ENCODE data around the gene CLASP1. TPM values are rescaled to one million over a fixed set of nuclear protein-coding genes. Genes with fewer than 3 reads are reported as not detected.
A peak's percentile ranks its signal among the peaks of the same experiment; 100 is the strongest.
"Not testable (repeated sequence)": the region's sequence is repeated elsewhere in the genome, so short reads cannot be mapped to it uniquely, and the experiment has no call there.

CLASP1 gene
- total and polyA plus RNA-seq, 4 donors: 7.5 to 50.0 (median 21.9) TPM

DNA sequence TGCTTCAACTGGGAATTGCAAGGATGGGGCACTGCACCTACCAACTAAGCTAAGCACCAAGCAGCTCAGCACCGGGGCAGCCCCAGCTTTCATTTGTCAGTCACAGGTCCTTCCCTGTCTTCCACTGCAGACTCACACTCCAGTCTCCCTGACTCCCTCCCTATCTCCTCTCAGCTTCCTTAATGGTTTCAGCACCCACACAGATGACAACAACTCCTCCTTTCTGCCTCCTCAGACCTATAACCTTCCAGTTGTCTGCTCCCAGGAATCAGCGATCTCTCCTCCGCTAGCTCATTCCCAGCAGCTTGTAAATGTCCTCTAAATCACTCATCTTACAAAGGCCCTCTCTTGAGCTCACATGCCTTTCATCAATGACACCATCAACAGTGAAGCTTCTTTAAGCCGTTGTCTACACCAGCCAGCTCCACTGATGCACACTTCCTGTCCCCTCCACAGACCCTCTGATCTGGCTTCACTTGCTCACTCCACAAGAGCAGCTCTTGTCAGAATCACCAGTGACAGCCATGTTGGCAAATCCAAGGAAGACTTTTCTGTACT is 32.1 kb downstream of the CLASP1 start:
- WGBS: 79% methylated on average over 4 of the region's 4 CpGs
- Histone ChIP-seq H3K27ac (ENCODE audit: low read depth in 1 of 2, low read length in 2 of 2) (no peak overlapping the region), H3K9ac (ENCODE audit: low read depth in 1 of 2, low read length in 2 of 2) (no peak overlapping the region)

GRCh38 chr2:121613774-121614173 is 35.5 kb downstream of the CLASP1 start:
- 93% methylated on average over 1 of the region's 1 CpG for WGBS
- H3K27ac ChIP-seq (ENCODE audit: low read depth in 1 of 2, low read length in 2 of 2): no peak overlapping the region

More for the DNA sequence above, 32.1 kb downstream of the CLASP1 start:
- TF ChIP-seq HNF4A (conservative IDR thresholded peaks at IDR 0.05) (no peak), JUND (IDR thresholded peaks at IDR 0.05) (no peak)
- Histone ChIP-seq H3K36me3 (ENCODE audit: control insufficient read depth in 4 of 4, insufficient read depth in 3 of 4, low read depth in 1 of 4, low read length in 3 of 4) (no peaks in the 10 kb centered on the region), H3K9me3 (ENCODE audit: control insufficient read depth in 4 of 4, low read length in 3 of 4) (no peaks in the 10 kb centered on the region), H3K4me3 (ENCODE audit: low read depth in 1 of 3, low read length in 3 of 3) (no peak overlapping the region), H3K4me1 (ENCODE audit: control insufficient read depth in 4 of 4, insufficient read depth in 4 of 4, low read length in 3 of 4) (peaks cover 0 to 5% (median 0%) of the 10 kb centered on the region in 4 donors), H3K27me3 (ENCODE audit: control insufficient read depth in 4 of 4, insufficient read depth in 4 of 4, low read length in 3 of 4) (no peaks in the 10 kb centered on the region)
- DNase-seq (ENCODE audit: low spot score): no peak

GRCh38 chr2:121613152-121613551 is 36.1 kb downstream of the CLASP1 start:
- H3K9ac ChIP-seq (ENCODE audit: low read depth in 1 of 2, low read length in 2 of 2): no peak overlapping the region
- peaks cover 0 to 3% (median 0%) of the 10 kb centered on the region in 4 donors for H3K9me3 ChIP-seq (ENCODE audit: control insufficient read depth in 4 of 4, low read length in 3 of 4)
- DNase-seq (ENCODE audit: low spot score): no peak
- H3K4me3 ChIP-seq (ENCODE audit: low read depth in 1 of 3, low read length in 3 of 3): no peak overlapping the region
- H3K27ac ChIP-seq (ENCODE audit: low read depth in 1 of 2, low read length in 2 of 2): no peak overlapping the region
- H3K4me1 ChIP-seq (ENCODE audit: control insufficient read depth in 4 of 4, insufficient read depth in 4 of 4, low read length in 3 of 4): peaks cover 0 to 5% (median 0%) of the 10 kb centered on the region in 4 donors
- peak; percentile 91 for TF ChIP-seq NR2F2 (IDR thresholded peaks at IDR 0.05)
- TF ChIP-seq, protein P1, sequence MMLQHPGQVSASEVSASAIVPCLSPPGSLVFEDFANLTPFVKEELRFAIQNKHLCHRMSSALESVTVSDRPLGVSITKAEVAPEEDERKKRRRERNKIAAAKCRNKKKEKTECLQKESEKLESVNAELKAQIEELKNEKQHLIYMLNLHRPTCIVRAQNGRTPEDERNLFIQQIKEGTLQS (IDR thresholded peaks at IDR 0.05): no peak
- no peaks in the 10 kb centered on the region for H3K36me3 ChIP-seq (ENCODE audit: control insufficient read depth in 4 of 4, insufficient read depth in 3 of 4, low read depth in 1 of 4, low read length in 3 of 4)
- H3K27me3 ChIP-seq (ENCODE audit: control insufficient read depth in 4 of 4, insufficient read depth in 4 of 4, low read length in 3 of 4): no peaks in the 10 kb centered on the region

More at GRCh38 chr2:121613774-121614173, 35.5 kb downstream of the CLASP1 start:
- TF ChIP-seq JUND (IDR thresholded peaks at IDR 0.05) (no peak), RXRA (IDR thresholded peaks at IDR 0.05) (no peak), SP1 (IDR thresholded peaks at IDR 0.05) (no peak), HNF4G (IDR thresholded peaks at IDR 0.05) (no peak), GABPA (IDR thresholded peaks at IDR 0.05 in 1 of 2, conservative IDR thresholded peaks at IDR 0.05 in 1 of 2) (no peak)
- H3K9me3 ChIP-seq (ENCODE audit: control insufficient read depth in 4 of 4, low read length in 3 of 4): peaks cover 0 to 3% (median 0%) of the 10 kb centered on the region in 4 donors
- peaks cover 0 to 5% (median 0%) of the 10 kb centered on the region in 4 donors for H3K4me1 ChIP-seq (ENCODE audit: control insufficient read depth in 4 of 4, insufficient read depth in 4 of 4, low read length in 3 of 4)
- H3K27me3 ChIP-seq (ENCODE audit: control insufficient read depth in 4 of 4, insufficient read depth in 4 of 4, low read length in 3 of 4): no peaks in the 10 kb centered on the region
- no peaks in the 10 kb centered on the region for H3K36me3 ChIP-seq (ENCODE audit: control insufficient read depth in 4 of 4, insufficient read depth in 3 of 4, low read depth in 1 of 4, low read length in 3 of 4)
- no peak for DNase-seq (ENCODE audit: low spot score)
- H3K9ac ChIP-seq (ENCODE audit: low read depth in 1 of 2, low read length in 2 of 2): no peak overlapping the region
- no peak overlapping the region for H3K4me3 ChIP-seq (ENCODE audit: low read depth in 1 of 3, low read length in 3 of 3)

- Histone ChIP-seq H3K4me1 (ENCODE audit: control insufficient read depth in 4 of 4, insufficient read depth in 4 of 4, low read length in 3 of 4) (peaks cover 0 to 4% (median 0%) of the 10 kb centered on the region in 4 donors), H3K4me3 (ENCODE audit: low read depth in 1 of 3, low read length in 3 of 3) (no peak overlapping the region), H3K9me3 (ENCODE audit: control insufficient read depth in 4 of 4, low read length in 3 of 4) (peaks cover 0 to 3% (median 0%) of the 10 kb centered on the region in 4 donors), H3K36me3 (ENCODE audit: control insufficient read depth in 4 of 4, insufficient read depth in 3 of 4, low read depth in 1 of 4, low read length in 3 of 4) (no peaks in the 10 kb centered on the region), H3K27me3 (ENCODE audit: control insufficient read depth in 4 of 4, insufficient read depth in 4 of 4, low read length in 3 of 4) (no peaks in the 10 kb centered on the region), H3K27ac (ENCODE audit: low read depth in 1 of 2, low read length in 2 of 2) (no peak overlapping the region), H3K9ac (ENCODE audit: low read depth in 1 of 2, low read length in 2 of 2) (no peak overlapping the region)
- TF ChIP-seq HNF4G (IDR thresholded peaks at IDR 0.05) (no peak), SP1 (IDR thresholded peaks at IDR 0.05) (no peak)
- TF ChIP-seq, protein P1 (IDR thresholded peaks at IDR 0.05): no peak
- no peak for DNase-seq (ENCODE audit: low spot score)
- 77% methylated on average over 1 of the region's 1 CpG for WGBS
Observed at GRCh38 chr2:121611730-121612705, 37.2 kb downstream of the CLASP1 start.

DNA sequence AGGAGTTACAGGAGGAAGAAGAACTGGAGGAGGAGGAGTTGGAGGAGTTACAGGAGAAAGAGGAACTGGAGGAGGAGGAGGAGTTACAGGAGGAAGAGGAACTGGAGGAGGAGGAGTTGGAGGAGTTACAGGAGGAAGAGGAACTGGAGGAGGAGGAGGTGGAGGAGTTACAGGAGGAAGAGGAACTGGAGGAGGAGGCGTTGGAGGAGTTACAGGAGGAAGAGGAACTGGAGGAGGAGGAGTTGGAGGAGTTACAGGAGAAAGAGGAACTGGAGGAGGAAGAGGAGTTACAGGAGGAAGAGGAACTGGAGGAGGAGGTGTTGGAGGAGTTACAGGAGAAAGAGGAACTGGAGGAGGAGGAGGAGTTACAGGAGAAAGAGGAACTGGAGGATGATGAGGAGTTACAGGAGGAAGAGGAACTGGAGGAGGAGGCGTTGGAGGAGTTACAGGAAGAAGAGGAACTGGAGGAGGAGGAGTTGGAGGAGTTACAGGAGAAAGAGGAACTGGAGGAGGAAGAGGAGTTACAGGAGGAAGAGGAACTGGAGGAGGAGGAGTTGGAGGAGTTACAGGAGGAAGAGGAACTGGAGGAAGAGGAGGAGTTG is 38.1 kb downstream of the CLASP1 start:
- not testable (repeated sequence) for H3K4me3 ChIP-seq (ENCODE audit: low read depth in 1 of 3, low read length in 3 of 3); H3K9ac ChIP-seq (ENCODE audit: low read depth in 1 of 2, low read length in 2 of 2); H3K9me3 ChIP-seq (ENCODE audit: control insufficient read depth in 4 of 4, low read length in 3 of 4); H3K36me3 ChIP-seq (ENCODE audit: control insufficient read depth in 4 of 4, insufficient read depth in 3 of 4, low read depth in 1 of 4, low read length in 3 of 4); DNase-seq (ENCODE audit: low spot score); H3K27ac ChIP-seq (ENCODE audit: low read depth in 1 of 2, low read length in 2 of 2); H3K27me3 ChIP-seq (ENCODE audit: control insufficient read depth in 4 of 4, insufficient read depth in 4 of 4, low read length in 3 of 4); H3K4me1 ChIP-seq (ENCODE audit: control insufficient read depth in 4 of 4, insufficient read depth in 4 of 4, low read length in 3 of 4)
- 88% methylated on average over 2 of the region's 2 CpGs for WGBS

DNA sequence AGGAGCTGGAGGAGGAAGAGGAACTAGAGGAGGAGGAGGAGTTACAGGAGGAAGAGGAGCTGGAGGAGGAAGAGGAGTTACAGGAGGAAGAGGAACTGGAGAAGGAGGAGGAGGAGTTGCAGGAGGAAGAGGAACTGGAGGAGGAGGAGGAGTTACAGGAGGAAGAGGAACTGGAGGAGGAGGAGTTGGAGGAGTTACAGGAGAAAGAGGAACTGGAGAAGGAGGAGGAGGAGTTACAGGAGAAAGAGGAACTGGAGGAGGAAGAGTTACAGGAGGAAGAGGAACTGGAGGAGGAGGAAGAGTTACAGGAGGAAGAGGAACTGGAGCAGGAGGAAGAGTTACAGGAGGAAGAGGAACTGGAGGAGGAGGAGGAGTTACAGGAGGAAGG is 38.8 kb downstream of the CLASP1 start:
- not testable (repeated sequence) for H3K27me3 ChIP-seq (ENCODE audit: control insufficient read depth in 4 of 4, insufficient read depth in 4 of 4, low read length in 3 of 4); H3K27ac ChIP-seq (ENCODE audit: low read depth in 1 of 2, low read length in 2 of 2); H3K9me3 ChIP-seq (ENCODE audit: control insufficient read depth in 4 of 4, low read length in 3 of 4); H3K4me3 ChIP-seq (ENCODE audit: low read depth in 1 of 3, low read length in 3 of 3); H3K36me3 ChIP-seq (ENCODE audit: control insufficient read depth in 4 of 4, insufficient read depth in 3 of 4, low read depth in 1 of 4, low read length in 3 of 4); DNase-seq (ENCODE audit: low spot score); H3K4me1 ChIP-seq (ENCODE audit: control insufficient read depth in 4 of 4, insufficient read depth in 4 of 4, low read length in 3 of 4); H3K9ac ChIP-seq (ENCODE audit: low read depth in 1 of 2, low read length in 2 of 2)
